Fibroblast of skin of left biceps (primary cell): ENCODE results near the gene RNU6-7.

ENCODE experiments used
- DNase-seq, 2 experiments: peaks; one replicate each; pipeline ENCODE4 v3.0.0-alpha.2; 2013; ENCODE audit warnings: low read depth in 2 of 2

The RNU6-7 gene

DNA sequence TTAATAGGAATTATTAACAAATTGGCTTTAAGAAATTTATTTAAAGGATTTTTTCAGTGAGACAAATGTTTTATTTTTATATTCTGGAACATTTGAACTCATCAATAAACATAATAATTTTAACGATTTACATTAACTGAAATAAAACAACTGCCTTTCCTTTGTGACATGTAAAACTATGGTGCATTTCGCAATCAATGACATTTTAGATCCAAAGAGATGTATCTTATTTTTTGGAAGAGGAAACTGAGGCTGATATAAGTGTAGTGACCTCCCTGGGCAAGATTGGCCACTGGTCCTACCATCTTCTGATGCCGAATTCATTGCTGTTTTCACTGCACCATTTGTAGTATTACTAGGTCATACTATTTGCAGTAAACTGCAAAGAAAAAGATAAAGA lies 3.7 kb downstream of the RNU6-7 start:
- DNase-seq, result no peak

DNA sequence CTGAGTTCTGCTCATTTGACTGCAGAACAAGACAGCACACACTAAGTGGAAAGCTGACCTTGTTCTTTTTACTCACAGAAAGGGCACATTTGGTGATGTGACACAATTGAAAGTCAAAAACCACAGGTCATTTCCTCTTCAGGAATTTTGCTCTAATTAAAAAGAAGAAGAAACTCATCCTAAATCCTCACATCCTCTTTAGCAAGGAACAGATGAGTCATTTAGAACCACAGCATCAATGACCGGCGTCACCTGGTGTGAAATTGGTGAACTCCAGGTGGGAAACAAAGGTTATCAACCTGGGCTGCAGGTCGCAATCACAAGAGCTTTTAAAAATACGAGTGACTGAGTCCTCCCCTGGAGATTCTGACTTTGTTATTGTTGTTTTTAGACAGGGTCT lies 4.1 kb downstream of the RNU6-7 start:
- DNase-seq, result no peak

DNA sequence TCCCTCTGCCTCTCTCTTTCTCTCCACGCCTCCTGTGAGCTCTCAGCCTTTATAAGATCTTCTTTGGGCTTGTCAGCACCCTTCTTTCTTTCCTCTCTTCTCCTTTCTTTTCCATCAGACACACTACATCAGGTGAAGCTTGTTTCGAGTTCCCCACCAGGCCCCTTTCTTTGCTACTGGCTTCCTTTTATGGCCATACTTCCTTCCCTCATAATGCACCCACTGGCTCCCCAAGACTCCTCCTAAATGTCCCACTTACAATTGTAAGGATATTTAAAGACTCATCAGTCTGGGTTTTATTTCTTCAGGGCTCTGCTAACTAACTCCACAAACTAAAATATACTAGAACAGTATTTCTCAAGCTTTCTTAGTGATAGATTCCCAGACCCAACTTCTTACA lies 4.7 kb downstream of the RNU6-7 start:
- no peak for DNase-seq

DNA sequence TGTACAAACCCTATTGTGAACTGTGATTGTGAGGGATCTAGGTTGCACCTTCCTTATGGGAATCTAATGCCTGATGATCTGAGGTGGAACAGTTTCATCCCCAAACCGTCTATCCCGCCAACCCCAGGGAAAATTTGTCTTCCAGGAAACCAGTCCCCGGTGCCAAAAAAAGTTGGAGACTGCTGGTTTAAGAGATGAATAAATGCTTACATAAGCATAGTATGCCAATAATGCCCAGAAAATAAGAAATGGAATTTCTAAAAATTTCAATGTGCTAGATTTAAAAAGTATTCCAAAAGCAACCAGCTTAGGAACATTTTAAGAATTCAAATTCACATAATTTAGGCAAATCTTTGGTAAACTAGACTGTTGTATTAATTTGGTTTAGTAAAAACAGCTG lies 6.6 kb downstream of the RNU6-7 start:
- no peak for DNase-seq

DNA sequence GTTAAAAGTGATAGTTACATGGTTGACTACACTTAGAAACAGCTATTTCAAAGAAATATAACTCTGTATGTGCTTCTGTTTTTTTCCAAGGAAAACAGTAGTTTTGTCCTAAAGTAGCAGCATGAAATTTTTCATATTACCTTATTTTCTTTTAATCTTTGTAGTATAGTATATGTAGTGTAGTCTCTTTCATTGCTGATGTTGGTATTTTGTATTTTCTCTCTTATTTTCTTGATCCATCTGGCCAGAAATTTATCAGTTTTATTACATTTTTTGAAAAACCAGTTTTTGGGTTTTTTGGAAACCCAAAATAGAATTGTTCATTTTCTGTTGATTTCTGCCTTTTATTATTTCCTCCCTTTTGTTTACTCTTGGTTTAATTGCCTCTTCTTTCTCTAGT lies 7.6 kb downstream of the RNU6-7 start:
- no peak for DNase-seq

DNA sequence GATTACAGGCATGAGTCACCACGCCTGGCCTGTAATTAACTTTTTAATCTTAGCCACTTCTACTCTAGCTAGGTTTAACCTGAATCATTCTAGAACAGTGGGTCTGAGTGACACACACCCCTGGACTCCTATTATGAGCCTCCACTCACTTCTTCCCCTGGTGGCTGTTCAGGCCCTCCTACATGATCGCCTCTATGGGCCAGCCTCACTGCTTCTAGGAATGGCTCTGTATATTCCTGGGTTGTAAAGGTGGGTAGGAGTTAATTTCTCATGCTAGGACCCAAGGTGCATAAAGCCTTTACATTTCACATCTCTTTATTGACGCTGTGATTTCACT lies 9.2 kb downstream of the RNU6-7 start:
- no peak for DNase-seq

DNA sequence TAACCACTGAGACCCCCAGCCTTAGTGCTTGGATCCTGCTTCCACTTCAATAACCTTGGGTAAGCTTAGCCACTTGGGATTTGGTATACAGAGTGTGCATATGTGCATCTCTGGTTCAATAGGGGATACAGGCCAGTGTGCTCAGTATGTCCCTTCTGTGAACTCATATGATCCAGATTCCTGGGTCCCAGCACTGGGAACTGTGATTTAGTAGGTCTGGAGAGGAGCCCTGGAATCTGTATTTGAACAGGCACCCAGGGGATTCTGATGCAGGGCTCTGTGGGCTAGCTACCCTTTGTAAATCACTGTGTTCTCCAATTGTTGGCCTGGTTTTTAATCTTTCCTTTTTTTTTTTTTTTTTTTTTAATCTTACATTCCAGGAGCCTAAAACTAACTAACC lies 11.0 kb downstream of the RNU6-7 start:
- DNase-seq, result no peak

DNA sequence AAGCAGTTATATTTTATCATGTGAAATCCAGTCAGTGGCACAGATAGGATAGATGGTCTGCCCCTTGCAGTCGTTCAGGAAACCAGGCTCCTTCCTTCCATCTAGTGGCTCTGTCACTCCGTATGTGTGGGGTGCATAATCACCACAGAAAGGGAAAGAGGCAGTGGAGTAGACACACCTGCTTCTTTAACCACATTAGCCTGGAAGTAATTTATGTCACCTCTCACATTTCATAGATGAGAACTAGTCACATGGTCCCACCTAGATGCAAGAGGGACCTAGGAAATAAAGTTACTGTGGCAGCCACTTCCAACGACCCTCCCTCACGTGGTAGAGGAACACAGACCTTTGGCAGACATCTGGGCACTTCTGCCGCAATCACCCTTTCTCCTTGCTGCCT lies 15.5 kb downstream of the RNU6-7 start:
- no peak for DNase-seq

DNA sequence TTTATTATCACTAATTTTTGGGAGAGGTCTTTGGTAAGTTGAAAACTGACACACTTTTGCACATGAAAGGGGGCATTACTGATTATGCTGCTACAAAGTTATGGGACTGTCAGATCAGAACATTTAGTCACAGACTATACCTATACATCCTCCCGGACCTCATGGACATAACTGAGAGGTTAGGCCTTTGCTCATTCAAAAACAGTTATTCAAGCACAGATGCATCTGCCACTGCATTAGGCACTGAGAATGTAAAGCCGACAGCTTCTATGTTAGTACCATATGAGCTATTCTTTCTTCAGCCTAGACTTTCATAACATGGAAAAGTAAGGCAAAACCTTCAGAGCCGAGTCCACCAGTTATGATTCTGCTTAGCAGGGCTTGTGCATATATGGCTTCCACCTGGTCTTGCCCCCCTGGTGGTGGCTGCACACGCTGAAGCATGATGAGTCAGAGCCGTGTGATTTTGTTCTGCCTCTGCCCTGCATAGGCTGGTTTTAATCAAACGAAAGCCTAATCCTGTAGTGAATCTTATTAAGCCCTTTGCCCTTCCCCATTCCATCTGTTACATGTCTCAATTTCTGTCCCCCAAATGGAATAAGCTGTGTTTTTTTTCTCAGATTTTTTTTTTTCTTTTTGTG lies 23.0 kb downstream of the RNU6-7 start:
- DNase-seq, result peak in 1 of 2 experiments; percentile 39

DNA sequence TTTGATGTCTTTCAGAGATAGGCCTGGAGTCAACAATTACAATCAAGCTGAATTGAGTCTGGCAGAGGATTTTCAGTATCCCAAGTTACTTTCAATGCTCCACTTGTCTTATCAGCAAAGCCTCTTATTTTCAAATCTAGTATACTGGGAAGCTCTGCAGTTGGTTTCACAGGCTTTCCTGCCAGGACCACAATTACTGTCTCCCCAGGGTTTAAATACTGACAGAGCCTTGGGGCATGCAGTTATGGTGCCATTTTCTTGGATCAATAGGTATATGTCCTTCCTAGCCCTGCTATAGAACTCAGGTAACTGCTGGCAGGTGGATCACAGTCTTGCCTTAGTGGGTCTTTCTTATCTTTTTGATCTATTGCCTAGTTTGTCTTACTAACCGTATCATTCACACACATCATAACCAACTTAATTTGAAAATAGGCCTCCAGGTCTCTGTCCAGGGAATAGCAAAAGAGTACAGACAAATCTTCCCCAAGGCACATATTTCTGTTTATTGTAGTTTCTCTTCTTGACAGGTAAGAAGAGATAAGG lies 23.6 kb downstream of the RNU6-7 start:
- no peak for DNase-seq

DNA sequence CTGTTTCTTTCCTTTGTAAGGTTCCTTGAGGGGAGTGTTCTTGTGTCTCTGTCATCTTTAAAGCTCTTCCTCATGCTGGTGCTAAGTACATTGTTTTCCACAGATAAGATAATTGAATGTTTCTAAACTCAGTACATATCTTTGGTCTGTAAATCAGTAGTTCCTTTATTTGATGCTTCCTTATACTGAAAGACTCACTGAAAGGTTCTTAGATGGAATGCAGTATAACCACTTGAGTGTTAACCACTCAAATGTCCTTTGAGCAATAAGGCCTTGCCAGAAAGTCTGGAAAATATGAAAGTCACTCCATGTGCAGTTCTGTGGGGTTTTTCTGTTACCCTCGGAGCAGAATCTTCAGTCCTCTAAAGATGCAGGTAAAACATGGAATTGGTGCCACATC lies 24.2 kb downstream of the RNU6-7 start:
- no peak for DNase-seq

DNA sequence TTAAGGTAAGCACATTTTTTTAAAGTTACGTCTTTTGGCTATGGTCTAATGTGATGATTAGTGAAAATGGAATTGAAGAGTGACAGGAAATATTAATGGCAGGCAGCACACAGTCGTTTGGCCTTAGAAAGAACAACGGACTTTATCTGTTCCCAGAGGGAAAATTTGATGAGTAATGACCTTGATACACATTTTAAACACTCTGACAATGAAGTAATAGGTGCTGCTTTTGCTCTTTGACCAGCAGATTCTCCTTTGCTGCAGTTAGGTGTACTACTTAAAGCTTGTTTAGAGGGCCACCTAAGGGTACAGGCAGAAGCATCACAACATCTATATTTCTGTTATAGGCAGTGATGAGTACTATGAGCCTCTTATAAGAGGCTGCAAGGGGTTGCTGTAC lies 28.3 kb downstream of the RNU6-7 start:
- DNase-seq, result peak; percentile 37 to 53

DNA sequence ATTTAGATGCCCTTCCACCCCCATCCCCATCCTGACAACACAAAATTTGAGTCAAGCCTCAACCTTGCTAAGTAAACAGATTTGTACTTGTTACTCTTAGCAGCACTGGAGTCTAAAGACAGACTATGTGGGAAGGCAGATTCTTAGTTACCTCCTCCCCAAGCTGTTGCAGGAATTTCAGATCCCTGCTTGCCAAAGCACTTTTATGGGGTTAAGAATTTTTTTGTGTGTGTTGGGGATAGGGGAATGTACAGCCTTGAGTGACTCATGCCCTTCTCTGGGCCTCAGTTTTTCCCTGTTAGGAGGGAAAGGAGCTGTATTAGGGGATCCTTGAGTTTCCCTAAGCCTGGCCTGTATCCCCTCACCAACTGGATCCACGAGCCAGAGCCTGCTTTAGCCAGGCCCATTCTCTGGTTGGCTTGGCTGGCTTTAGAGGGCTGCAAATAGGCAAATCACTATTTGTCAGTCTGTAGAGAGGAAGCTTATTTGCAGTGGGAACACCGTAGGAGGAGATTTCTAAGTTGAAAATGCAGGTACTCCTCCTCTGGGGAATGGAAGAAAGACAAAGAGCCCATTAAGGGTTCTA lies 28.9 kb downstream of the RNU6-7 start:
- DNase-seq, result peak; percentile 80 to 81

DNA sequence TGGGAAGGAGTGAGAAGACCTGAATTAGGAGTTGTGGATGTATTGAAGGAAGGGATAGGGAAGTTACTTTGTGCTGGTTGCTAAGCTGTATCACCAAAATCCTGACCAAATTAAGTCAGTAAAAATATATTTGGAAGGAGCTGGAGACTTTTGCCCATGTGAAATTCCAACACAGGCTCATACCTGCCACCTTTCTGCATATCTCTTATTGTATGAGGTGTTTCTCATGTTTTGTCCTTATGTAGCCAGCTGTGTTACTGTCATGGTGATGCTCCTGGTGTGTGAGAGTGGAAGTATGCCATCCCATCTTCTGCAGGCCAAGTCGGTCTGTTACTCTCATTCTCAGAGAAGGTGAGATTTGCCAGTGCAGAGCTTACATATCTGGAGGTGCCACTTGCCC lies 30.6 kb downstream of the RNU6-7 start:
- no peak for DNase-seq

DNA sequence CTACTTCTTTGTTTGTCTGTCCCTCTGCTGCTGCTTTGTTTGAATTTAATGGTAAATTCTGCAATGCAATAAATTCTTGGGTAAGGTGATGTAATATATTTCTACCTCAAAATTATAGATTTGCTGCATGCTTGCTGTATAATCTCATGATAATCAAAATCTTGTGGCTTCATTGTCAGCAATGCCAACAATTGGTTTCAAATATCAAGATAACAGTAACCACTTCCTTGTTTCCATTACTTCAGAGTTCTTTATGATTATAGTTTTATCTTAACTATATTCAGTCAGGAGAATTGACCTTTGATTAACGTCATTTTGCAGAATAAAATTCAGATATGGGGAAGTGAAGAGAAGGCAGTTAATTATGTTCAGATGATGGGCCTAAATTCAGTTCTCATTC lies 31.4 kb downstream of the RNU6-7 start:
- DNase-seq, result no peak

DNA sequence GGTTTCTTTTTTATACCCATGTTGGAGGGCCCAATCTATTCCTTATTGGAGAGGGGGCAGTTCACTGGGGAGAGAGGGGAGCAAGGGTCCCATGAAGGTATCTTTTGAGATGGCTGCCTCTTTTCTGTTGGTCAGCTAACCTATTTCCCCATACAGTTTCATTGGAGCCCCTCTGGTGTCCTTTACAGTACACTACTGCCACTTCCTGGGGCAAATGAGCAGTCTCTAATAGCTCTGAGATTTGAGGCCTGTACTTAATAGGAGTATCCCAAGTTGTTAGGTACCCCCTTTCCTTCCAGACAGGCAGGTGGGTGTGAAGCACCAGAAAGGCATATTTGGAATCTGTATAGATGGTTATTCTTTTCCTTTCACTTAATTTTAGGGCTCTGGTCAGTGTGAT lies 42.6 kb downstream of the RNU6-7 start:
- DNase-seq, result no peak

DNA sequence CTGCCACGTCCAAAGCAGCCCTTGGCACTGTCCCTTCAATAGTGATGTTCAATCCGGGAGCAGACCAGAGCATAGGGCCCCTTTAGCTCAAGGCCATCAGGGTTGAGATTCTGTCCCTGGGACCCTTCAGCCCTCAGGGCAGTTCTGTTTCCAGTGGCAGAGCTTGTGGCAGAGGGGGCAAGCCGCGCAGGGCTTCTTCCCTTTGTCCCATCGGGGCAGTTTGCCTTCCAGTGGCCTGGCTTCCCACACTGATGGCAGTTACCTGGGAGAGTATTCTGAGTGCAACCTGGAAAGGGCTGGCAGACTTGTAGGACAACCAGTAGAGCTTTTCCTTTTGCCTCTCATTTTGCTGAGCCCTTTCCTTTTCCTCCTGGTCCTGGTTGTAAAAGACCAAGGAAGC lies 44.9 kb downstream of the RNU6-7 start:
- DNase-seq, result no peak

DNA sequence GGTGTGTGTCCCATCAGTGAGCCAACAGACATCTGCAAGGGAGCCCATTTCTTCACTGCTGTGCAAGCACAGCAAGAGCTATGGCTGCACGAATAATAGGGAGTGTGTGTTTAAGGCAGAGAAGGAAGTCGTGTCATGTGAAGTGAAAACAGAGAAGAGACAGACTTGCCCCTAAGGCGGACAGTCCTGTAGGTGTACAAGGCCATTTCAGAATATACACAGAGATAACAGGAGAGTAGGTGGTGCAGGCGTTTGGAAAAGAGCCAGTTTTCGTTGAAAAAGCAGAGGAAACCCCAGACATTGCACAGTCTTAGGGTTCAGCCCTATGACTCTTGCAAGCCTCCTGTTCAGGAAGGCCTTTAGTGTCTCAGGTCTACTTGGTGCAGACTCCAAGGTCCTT lies 47.5 kb downstream of the RNU6-7 start:
- DNase-seq, result no peak

DNA sequence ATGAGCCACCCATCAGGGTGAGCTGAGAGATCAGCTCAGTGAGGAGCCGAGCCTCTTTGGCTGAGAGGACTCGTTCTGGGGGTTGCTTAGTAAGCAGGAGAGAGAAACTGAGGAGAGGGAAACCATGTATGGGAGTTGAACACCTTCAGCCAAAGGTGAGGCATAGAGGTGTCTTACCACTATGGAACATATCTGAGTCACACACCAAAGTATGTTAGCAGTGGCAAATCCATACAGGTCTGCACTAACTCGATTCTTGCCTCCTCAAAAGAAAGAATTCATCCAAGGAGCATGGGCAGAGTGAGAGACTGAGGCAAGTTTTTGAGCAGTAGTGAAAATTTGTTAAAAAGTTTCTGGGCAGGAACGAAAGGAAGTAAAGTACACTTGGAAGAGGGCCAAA lies 47.9 kb downstream of the RNU6-7 start:
- DNase-seq, result no peak

DNA sequence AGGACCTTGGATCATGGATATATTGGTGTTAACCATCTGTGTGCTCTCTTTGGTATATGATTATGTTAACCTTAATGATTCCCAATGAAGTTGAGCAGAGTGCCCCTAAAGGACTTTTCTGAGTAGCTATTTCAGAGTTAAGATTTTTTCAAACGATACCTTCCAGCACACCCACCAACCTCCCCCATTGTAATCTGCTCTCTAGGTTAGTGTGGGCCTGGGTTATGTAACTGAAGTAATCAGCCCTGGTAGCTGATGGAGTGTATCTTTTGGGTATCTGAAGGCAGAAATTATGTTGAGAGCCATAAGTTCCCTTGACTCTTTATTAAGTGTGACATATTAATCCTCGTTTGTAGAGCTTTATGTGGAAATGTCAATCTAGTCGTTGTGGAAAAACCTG lies 48.8 kb downstream of the RNU6-7 start:
- DNase-seq, result no peak

DNA sequence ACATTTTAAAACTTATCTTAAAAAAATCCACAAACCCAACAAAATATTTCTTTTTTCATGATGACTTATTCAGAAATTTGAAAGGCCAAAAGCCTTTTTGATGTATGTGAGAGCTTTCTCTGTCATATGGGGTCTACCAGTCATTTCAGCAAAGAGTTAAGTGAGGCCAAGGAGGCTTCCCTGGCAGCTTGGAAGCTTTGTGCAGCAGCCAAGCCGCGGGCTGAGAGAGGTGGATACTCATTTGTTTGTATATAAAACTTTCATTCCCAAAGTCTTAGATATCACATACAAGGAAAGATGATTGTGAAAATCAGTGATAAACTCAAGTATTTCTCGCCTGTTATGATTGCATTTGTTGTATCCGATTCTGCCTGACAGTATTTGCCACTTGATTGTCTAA lies 49.7 kb downstream of the RNU6-7 start:
- no peak for DNase-seq
